Duodenal mucosa (tissue), 2 donors: ENCODE measurements around the gene GSK3B.
"Not testable (repeated sequence)": the region's sequence is repeated elsewhere in the genome, so short reads cannot be mapped to it uniquely, and the experiment has no call there.

Experiments used
- H3K27ac ChIP-seq: one replicate; pipeline ENCODE4 v1.7.0; 2013; ENCODE audit warnings: low read depth, low read length
- H3K27me3 ChIP-seq, 2 donors: one replicate each; pipeline ENCODE4 v1.7.0; 2013; ENCODE audit warnings: low read length in 2 of 2, control low read depth in 1 of 2; ENCODE audit not compliant: insufficient read depth in 2 of 2, control insufficient read depth in 1 of 2
- H3K36me3 ChIP-seq, 2 donors: one replicate each; pipeline ENCODE4 v1.7.0; 2013; ENCODE audit warnings: low read length in 2 of 2, control low read depth in 1 of 2; ENCODE audit not compliant: insufficient read depth in 2 of 2, control insufficient read depth in 1 of 2
- H3K4me1 ChIP-seq, 2 donors: one replicate each; pipeline ENCODE4 v1.7.0; 2013; ENCODE audit warnings: low read length in 2 of 2, control low read depth in 1 of 2; ENCODE audit not compliant: insufficient read depth in 2 of 2, control insufficient read depth in 1 of 2
- H3K4me3 ChIP-seq, 2 donors: one replicate each; pipeline ENCODE4 v1.7.0; 2013; ENCODE audit warnings: low read length in 2 of 2, low read depth in 1 of 2
- H3K9ac ChIP-seq, 2 donors: one replicate each; pipeline ENCODE4 v1.7.0; 2013; ENCODE audit warnings: low read length in 2 of 2, low read depth in 1 of 2
- H3K9me3 ChIP-seq, 2 donors: one replicate each; pipeline ENCODE4 v1.7.0; 2013; ENCODE audit warnings: low read length in 2 of 2, control low read depth in 1 of 2; ENCODE audit not compliant: control insufficient read depth in 1 of 2

GSK3B gene

GRCh38 chr3:119894195-119894594 is 200.1 kb downstream of the GSK3B start:
- Histone ChIP-seq H3K9ac (no peak overlapping the region), H3K4me1 (peaks cover 0 to 4% of the 10 kb centered on the region in 2 donors), H3K9me3 (peaks cover 4% of the 10 kb centered on the region in 2 donors), H3K27ac (no peak overlapping the region), H3K36me3 (peaks cover 0 to 5% of the 10 kb centered on the region in 2 donors), H3K4me3 (no peak overlapping the region), H3K27me3 (no peaks in the 10 kb centered on the region)

- Histone ChIP-seq H3K4me3 (no peak overlapping the region), H3K4me1 (peaks cover 0 to 4% of the 10 kb centered on the region in 2 donors), H3K9ac (no peak overlapping the region), H3K27me3 (no peaks in the 10 kb centered on the region), H3K36me3 (peaks cover 0 to 5% of the 10 kb centered on the region in 2 donors), H3K9me3 (peaks cover 6 to 7% of the 10 kb centered on the region in 2 donors), H3K27ac (no peak overlapping the region)
Observed at GRCh38 chr3:119893769-119894168, 200.5 kb downstream of the GSK3B start.

GRCh38 chr3:119891944-119892721 is 202.1 kb downstream of the GSK3B start:
- peaks cover 0 to 5% of the 10 kb centered on the region in 2 donors for H3K36me3 ChIP-seq
- H3K4me1 ChIP-seq, result peaks cover 0 to 4% of the 10 kb centered on the region in 2 donors
- peaks cover 8 to 14% of the 10 kb centered on the region in 2 donors for H3K9me3 ChIP-seq
- H3K27ac ChIP-seq, result no peak overlapping the region
- peak overlapping the region in 1 of 2 donors; percentile 32 for H3K4me3 ChIP-seq
- H3K9ac ChIP-seq, result no peak overlapping the region
- no peaks in the 10 kb centered on the region for H3K27me3 ChIP-seq

- H3K36me3 ChIP-seq, H3K9ac ChIP-seq, H3K4me1 ChIP-seq, H3K4me3 ChIP-seq, H3K27me3 ChIP-seq, H3K27ac ChIP-seq: not testable (repeated sequence)
- H3K9me3 ChIP-seq, result peaks cover 8 to 14% of the 10 kb centered on the region in 2 donors
Observed at GRCh38 chr3:119888681-119889080, 205.6 kb downstream of the GSK3B start.

GRCh38 chr3:119885746-119886530 is 208.3 kb downstream of the GSK3B start:
- Histone ChIP-seq H3K9me3 (peaks cover 8 to 14% of the 10 kb centered on the region in 2 donors), H3K4me1 (no peaks in the 10 kb centered on the region), H3K27ac (no peak overlapping the region), H3K4me3 (no peak overlapping the region), H3K9ac (no peak overlapping the region), H3K36me3 (peaks cover 0 to 3% of the 10 kb centered on the region in 2 donors), H3K27me3 (no peaks in the 10 kb centered on the region)

- no peaks in the 10 kb centered on the region for H3K4me1 ChIP-seq
Observed at GRCh38 chr3:119884161-119884557, 210.1 kb downstream of the GSK3B start.

GRCh38 chr3:119883461-119884160 is 210.6 kb downstream of the GSK3B start:
- H3K9ac ChIP-seq, result no peak overlapping the region
- peaks cover 0 to 10% of the 10 kb centered on the region in 2 donors for H3K36me3 ChIP-seq
- H3K27ac ChIP-seq, result no peak overlapping the region
- peaks cover 0 to 6% of the 10 kb centered on the region in 2 donors for H3K9me3 ChIP-seq
- no peaks in the 10 kb centered on the region for H3K4me1 ChIP-seq
- H3K4me3 ChIP-seq, result no peak overlapping the region
- H3K27me3 ChIP-seq, result no peaks in the 10 kb centered on the region

More at GRCh38 chr3:119884161-119884557, 210.1 kb downstream of the GSK3B start:
- Histone ChIP-seq H3K27ac (no peak overlapping the region), H3K27me3 (no peaks in the 10 kb centered on the region), H3K36me3 (peaks cover 0 to 10% of the 10 kb centered on the region in 2 donors), H3K9me3 (peaks cover 3 to 10% of the 10 kb centered on the region in 2 donors), H3K9ac (no peak overlapping the region), H3K4me3 (no peak overlapping the region)

GRCh38 chr3:119880966-119881365 is 213.3 kb downstream of the GSK3B start:
- Histone ChIP-seq H3K36me3 (peaks cover 0 to 17% of the 10 kb centered on the region in 2 donors), H3K27me3 (no peaks in the 10 kb centered on the region), H3K4me3 (no peak overlapping the region)

GRCh38 chr3:119873646-119874045 is 220.6 kb downstream of the GSK3B start:
- H3K27me3 ChIP-seq, result no peaks in the 10 kb centered on the region
- H3K9ac ChIP-seq, result no peak overlapping the region
- H3K9me3 ChIP-seq, result no peaks in the 10 kb centered on the region
- H3K4me3 ChIP-seq, result no peak overlapping the region
- peaks cover 0 to 7% of the 10 kb centered on the region in 2 donors for H3K36me3 ChIP-seq
- no peaks in the 10 kb centered on the region for H3K4me1 ChIP-seq
- H3K27ac ChIP-seq, result no peak overlapping the region

More at GRCh38 chr3:119880966-119881365, 213.3 kb downstream of the GSK3B start:
- H3K9ac ChIP-seq, result no peak overlapping the region
- no peaks in the 10 kb centered on the region for H3K4me1 ChIP-seq
- H3K9me3 ChIP-seq, result no peaks in the 10 kb centered on the region
- no peak overlapping the region for H3K27ac ChIP-seq
